SK-N-SH (cell line): Measurements from ENCODE around the gene DSCAM. TPM values are rescaled to one million over a fixed set of nuclear protein-coding genes. Genes with fewer than 3 reads are reported as not detected.

Experiments
- CTCF ChIA-PET: fragments of 300-600, 350-600 bp; formaldehyde crosslinking; extraction: SDS; loops from one replicate; lab custom pipeline; 2021; lab: Yijun Ruan, JAX
- POLR2A ChIA-PET: fragments of 350-600 bp; sonication (Branson Sonifier 250); formaldehyde crosslinking; extraction: SDS; loops from one replicate; lab custom pipeline; 2020; ENCODE audit warnings: antibody characterized with exemption, inconsistent platforms; lab: Yijun Ruan, JAX
- DNase-seq: peaks from one replicate; pipeline ENCODE4 v3.0.0; 2012
- H2AFZ ChIP-seq: fragments of 200-600 bp; sonication (generic); 2 replicates; pipeline ENCODE4 v1.8.1; 2016; ENCODE audit warnings: antibody characterized with exemption, mild to moderate bottlenecking, low read depth
- H3F3A ChIP-seq: fragments of 200-600 bp; sonication (generic); replicated peaks from 2 replicates; pipeline ENCODE3; 2016; ENCODE audit warnings: antibody characterized with exemption, mild to moderate bottlenecking; ENCODE audit not compliant: insufficient read depth
- H3K27ac ChIP-seq, 2 experiments: fragments of 200-500 bp in 1 of 2; fragments of 200-600 bp in 1 of 2; sonication (Bioruptor generic) in 1 of 2; sonication (generic), shearing (Covaris generic) in 1 of 2; 2 replicates each; pipeline versions ENCODE4 v1.5.1 to v1.6.1; 2014 to 2016; ENCODE audit warnings: low read depth in 2 of 2, inconsistent platforms in 1 of 2, low read length in 1 of 2, mild to moderate bottlenecking in 1 of 2, mixed read lengths in 1 of 2
- H3K27me3 ChIP-seq: fragments of 200-600 bp; sonication (generic), shearing (Covaris generic); 2 replicates; pipeline ENCODE4 v1.6.1; 2016; ENCODE audit warnings: mixed run types; ENCODE audit not compliant: insufficient read depth
- H3K36me3 ChIP-seq, 2 experiments: fragments of 200-500 bp in 1 of 2; fragments of 200-600 bp in 1 of 2; sonication (Bioruptor generic) in 1 of 2; sonication (generic) in 1 of 2; replicated peaks in 1 of 2; 2 replicates each; pipeline versions ENCODE3 to v1.5.1; 2014 to 2016; ENCODE audit warnings: low read length in 1 of 2, mild to moderate bottlenecking in 1 of 2; ENCODE audit not compliant: insufficient read depth in 2 of 2, control insufficient read depth in 1 of 2
- H3K4me1 ChIP-seq, 2 experiments: fragments of 200-500 bp in 1 of 2; fragments of 200-600 bp in 1 of 2; sonication (Bioruptor generic) in 1 of 2; sonication (generic), shearing (Covaris generic) in 1 of 2; 2 replicates each; pipeline versions ENCODE4 v1.5.1 to v1.6.1; 2014 to 2016; ENCODE audit warnings: low read depth in 1 of 2, low read length in 1 of 2, mixed run types in 1 of 2; ENCODE audit not compliant: insufficient read depth in 2 of 2, control insufficient read depth in 1 of 2
- H3K4me2 ChIP-seq: fragments of 200-600 bp; sonication (generic), shearing (Covaris generic); 2 replicates; pipeline ENCODE4 v1.6.1; 2017; ENCODE audit warnings: mixed run types
- H3K4me3 ChIP-seq, 2 experiments: fragments of 200-500 bp in 1 of 2; fragments of 200-600 bp in 1 of 2; sonication (Bioruptor generic) in 1 of 2; sonication (generic), shearing (Covaris generic) in 1 of 2; 2 replicates each; pipeline versions ENCODE4 v1.5.1 to v1.8.1; 2014 to 2016; ENCODE audit warnings: low read depth in 2 of 2, inconsistent platforms in 1 of 2, low read length in 1 of 2, mild to moderate bottlenecking in 1 of 2, mixed read lengths in 1 of 2, moderate library complexity in 1 of 2
- H3K79me2 ChIP-seq: fragments of 200-600 bp; sonication (generic); 2 replicates; pipeline ENCODE4 v1.8.1; 2017; ENCODE audit warnings: mild to moderate bottlenecking; ENCODE audit not compliant: insufficient read depth
- H3K9ac ChIP-seq: fragments of 200-600 bp; sonication (generic); 2 replicates; pipeline ENCODE4 v1.6.1; 2017; ENCODE audit warnings: mixed run types
- H3K9me2 ChIP-seq: fragments of 200-600 bp; sonication (generic); 2 replicates; pipeline ENCODE4 v1.6.1; 2017; ENCODE audit warnings: mixed run types
- H3K9me3 ChIP-seq: fragments of 200-600 bp; sonication (generic); 2 replicates; pipeline ENCODE4 v1.6.1; 2017; ENCODE audit warnings: mixed run types, mild to moderate bottlenecking, moderate library complexity
- H4K20me1 ChIP-seq: fragments of 200-600 bp; sonication (generic); 2 replicates; pipeline ENCODE4 v1.6.1; 2017; ENCODE audit warnings: mild to moderate bottlenecking, mixed run types; ENCODE audit not compliant: insufficient read depth
- CHD2 ChIP-seq: fragments of 150-350 bp; IDR thresholded peaks from 2 replicates; pipeline ENCODE4 v1.6.1; 2018; ENCODE audit warnings: low read length; ENCODE audit not compliant: partially characterized antibody
- CTCF ChIP-seq: fragments of 200-600 bp; sonication (generic); IDR thresholded peaks from 2 replicates; pipeline ENCODE4 v1.6.1; 2017; ENCODE audit warnings: antibody characterized with exemption, mild to moderate bottlenecking, moderate library complexity
- EP300 ChIP-seq, 2 experiments: IDR thresholded peaks; 2 replicates each; pipeline versions ENCODE4 v1.4.0 to v1.6.1; 2012; ENCODE audit warnings: borderline replicate concordance in 1 of 2, low read depth in 1 of 2, low read length in 1 of 2
- FOSL2 ChIP-seq: IDR thresholded peaks from 2 replicates; pipeline ENCODE4 v1.4.0; 2012; ENCODE audit warnings: low read depth, mild to moderate bottlenecking, moderate library complexity, borderline replicate concordance
- FOXM1 ChIP-seq: IDR thresholded peaks from 2 replicates; pipeline ENCODE4 v1.4.0; 2012; ENCODE audit warnings: low read depth, mild to moderate bottlenecking
- GABPA ChIP-seq: IDR thresholded peaks from 2 replicates; pipeline ENCODE4 v1.4.0; 2012; ENCODE audit warnings: low read depth, mild to moderate bottlenecking
- IRF3 ChIP-seq: fragments of 150-350 bp; IDR thresholded peaks from 2 replicates; pipeline ENCODE4 v1.6.1; 2016; ENCODE audit warnings: mild to moderate bottlenecking, low read depth, low read length
- MEF2A ChIP-seq: IDR thresholded peaks from 2 replicates; pipeline ENCODE4 v1.4.0; 2012; ENCODE audit warnings: low read depth, borderline replicate concordance
- NFIC ChIP-seq: IDR thresholded peaks from 2 replicates; pipeline ENCODE4 v1.4.0; 2012; ENCODE audit warnings: borderline replicate concordance
- NRF1 ChIP-seq: IDR thresholded peaks from 2 replicates; pipeline ENCODE4 v1.6.1; 2012; ENCODE audit warnings: low read depth, mild to moderate bottlenecking, low read length
- POLR2AphosphoS5 ChIP-seq: IDR thresholded peaks from 2 replicates; pipeline ENCODE4 v1.6.1; 2012; ENCODE audit warnings: low read depth, low read length
- RFX5 ChIP-seq: IDR thresholded peaks from 2 replicates; pipeline ENCODE4 v1.6.1; 2012; ENCODE audit warnings: mild to moderate bottlenecking, improper control_type of control experiment, low read length
- RXRA ChIP-seq: IDR thresholded peaks from 2 replicates; pipeline ENCODE4 v1.4.0; 2012; ENCODE audit warnings: low read depth, mild to moderate bottlenecking, borderline replicate concordance
- SMC3 ChIP-seq: IDR thresholded peaks from 2 replicates; pipeline ENCODE4 v1.6.1; 2012; ENCODE audit warnings: low read depth, low read length, improper control_type of control experiment
- TAF1 ChIP-seq: IDR thresholded peaks from 2 replicates; pipeline ENCODE4 v1.6.1; 2012; ENCODE audit warnings: low read depth, mild to moderate bottlenecking, low read length, moderate library complexity, borderline replicate concordance
- TCF12 ChIP-seq: IDR thresholded peaks from 2 replicates; pipeline ENCODE4 v1.4.0; 2012
- TEAD4 ChIP-seq: IDR thresholded peaks from 2 replicates; pipeline ENCODE4 v1.4.0; 2012; ENCODE audit warnings: mild to moderate bottlenecking, borderline replicate concordance; ENCODE audit not compliant: insufficient read depth
- ZBTB33 ChIP-seq: IDR thresholded peaks from 2 replicates; pipeline ENCODE4 v1.4.0; 2012; ENCODE audit warnings: low read depth, borderline replicate concordance
- WGBS: methylation state at CpG from one replicate; pipeline ENCODE4 v1.1.6; 2017; ENCODE audit warnings: low lambda C conversion rate; 5-methylcytosine and 5-hydroxymethylcytosine counted together
- polyA plus RNA-seq, 3 experiments: library from polyadenylated mRNA; depleted of rRNA; stranded (reverse); fragments of >200 nt; gene quantifications; 2 replicates each; pipeline ENCODE4 v1.2.3, GENCODE V29; 2012

Gene DSCAM
- polyA plus RNA-seq, 1 of the 3 experiments (the other 2 are of a cell fraction) = not detected

- Histone ChIP-seq H3K36me3 (no peaks in the 10 kb centered on the region), H3K27ac (no peak overlapping the region), H2AFZ (no peak overlapping the region), H3K79me2 (no peaks in the 10 kb centered on the region), H4K20me1 (no peaks in the 10 kb centered on the region), H3K9me2 (no peaks in the 10 kb centered on the region), H3K4me2 (no peak overlapping the region), H3K9me3 (0 out of 2 replicates have a peak, but pooled peaks cover 5% of the 10 kb centered on the region), H3F3A (no peaks in the 10 kb centered on the region), H3K4me3 (no peak overlapping the region), H3K9ac (no peak overlapping the region), H3K4me1 (peaks cover 0 to 3% of the 10 kb centered on the region in 2 experiments; a peak in 2 of 4 replicates), H3K27me3 (no peaks in the 10 kb centered on the region)
- TF ChIP-seq MEF2A = no peak
- TF ChIP-seq TCF12 = no peak
- no peak for TF ChIP-seq NFIC
- peak in 1 of 2 experiments; percentile 64; a peak in 1 of 4 replicates for TF ChIP-seq EP300 (IDR thresholded peaks at IDR 0.05; ENCODE audit: borderline replicate concordance in 1 of 2, low read depth in 1 of 2, low read length in 1 of 2)
- ChIA-PET POLR2A (interaction anchor here (0.7 kb wide), 1 partner anchor 163 kb away, joined by 3 read pairs; no protein-coding TSS in a partner anchor), CTCF (interaction anchor here (0.8 to 1.9 kb wide), 5 partner anchors 11 to 68 kb away, joined by 3 to 7 read pairs (median 3); no protein-coding TSS in a partner anchor)
- peak; percentile 22 for DNase-seq
Measured at GRCh38 chr21:40340357-40340756, 506.6 kb downstream of the DSCAM start.

- TF ChIP-seq FOXM1 (no peak), TCF12 (no peak), ZBTB33 (no peak), NFIC (no peak), SMC3 (no peak), TAF1 (no peak), GABPA (no peak), EP300 (IDR thresholded peaks at IDR 0.05; ENCODE audit: borderline replicate concordance in 1 of 2, low read depth in 1 of 2, low read length in 1 of 2) (no peak), RXRA (no peak), CTCF (no peak), FOSL2 (no peak), TEAD4 (no peak), POLR2AphosphoS5 (no peak), CHD2 (no peak), IRF3 (no peak), NRF1 (no peak), RFX5 (no peak)
- no peaks in the 10 kb centered on the region for H3K36me3 ChIP-seq
- no peak overlapping the region for H3K4me3 ChIP-seq
- H3K79me2 ChIP-seq = no peaks in the 10 kb centered on the region
- H2AFZ ChIP-seq = no peak overlapping the region
- CTCF ChIA-PET = interaction anchor here (1.4 kb wide), 1 partner anchor 10 kb away, joined by 4 read pairs; no protein-coding TSS in a partner anchor
- no peak overlapping the region for H3K9ac ChIP-seq
- no peaks in the 10 kb centered on the region for H3K9me2 ChIP-seq
- POLR2A ChIA-PET = no interaction called here
- DNase-seq = no peak
- no peak overlapping the region for H3K27ac ChIP-seq
- H3K27me3 ChIP-seq = no peaks in the 10 kb centered on the region
- no peaks in the 10 kb centered on the region for H3F3A ChIP-seq
- WGBS = 79% methylated on average over 18 of the region's 18 CpGs
- H3K9me3 ChIP-seq = 0 out of 2 replicates have a peak, but pooled peaks cover 5% of the 10 kb centered on the region
- H3K4me2 ChIP-seq = no peak overlapping the region
- H3K4me1 ChIP-seq = peaks cover 0 to 3% of the 10 kb centered on the region in 2 experiments; a peak in 2 of 4 replicates
- H4K20me1 ChIP-seq = no peaks in the 10 kb centered on the region
Measured at GRCh38 chr21:40339050-40339449, 507.9 kb downstream of the DSCAM start.
